Activated T-cell treated with anti-CD3 and anti-CD28 coated beads for 4 hours (primary cell): ENCODE results near the gene RFESD.
"Not testable (repeated sequence)": the region's sequence is repeated elsewhere in the genome, so short reads cannot be mapped to it uniquely, and the experiment has no call there.

Experiments used
- DNase-seq: peaks from one replicate; pipeline ENCODE4 v3.0.0-alpha.2; 2020

Gene RFESD

GRCh38 chr5:95667678-95668077, 21.1 kb downstream of the RFESD start:
- no peak for DNase-seq

DNA sequence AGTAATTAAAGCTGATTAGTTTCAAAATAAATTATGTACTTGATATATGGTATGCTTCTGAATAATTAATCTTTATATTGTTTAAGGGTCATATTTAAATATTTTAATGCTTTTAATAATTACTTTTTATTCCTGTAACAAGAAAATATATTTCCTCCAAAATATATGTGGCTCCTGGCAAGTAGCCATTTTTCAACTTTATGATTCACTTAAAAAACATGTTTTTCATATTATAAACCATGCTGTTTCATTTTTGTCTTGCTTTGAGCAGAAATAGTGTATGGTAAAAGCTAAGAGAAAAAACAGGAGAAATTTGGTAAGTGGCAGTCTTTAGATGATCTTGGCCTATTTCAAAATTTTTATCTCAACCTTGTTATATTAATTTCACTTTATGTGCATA, 21.6 kb downstream of the RFESD start:
- DNase-seq, result no peak

DNA sequence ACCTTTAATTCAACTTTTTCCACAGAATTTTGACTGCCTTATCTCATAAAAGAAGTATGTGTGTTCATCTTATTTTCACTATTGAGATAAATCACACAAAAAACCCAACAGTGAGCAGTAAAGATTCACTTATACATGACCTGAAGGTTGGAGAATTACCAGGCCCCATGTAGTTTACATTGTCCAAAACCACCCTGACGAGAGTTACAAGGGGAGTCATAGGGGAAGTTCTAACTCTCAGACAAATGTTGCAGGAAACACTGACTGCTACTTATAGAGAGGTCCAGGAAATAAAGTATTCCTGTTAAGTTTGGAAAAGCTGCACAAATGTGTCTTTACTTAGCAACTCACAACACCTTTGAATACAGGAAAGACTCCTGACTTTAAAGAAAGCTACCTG, 22.2 kb downstream of the RFESD start:
- DNase-seq, result no peak

- DNase-seq, result no peak
Measured at GRCh38 chr5:95669540-95669939, 23.0 kb downstream of the RFESD start.

DNA sequence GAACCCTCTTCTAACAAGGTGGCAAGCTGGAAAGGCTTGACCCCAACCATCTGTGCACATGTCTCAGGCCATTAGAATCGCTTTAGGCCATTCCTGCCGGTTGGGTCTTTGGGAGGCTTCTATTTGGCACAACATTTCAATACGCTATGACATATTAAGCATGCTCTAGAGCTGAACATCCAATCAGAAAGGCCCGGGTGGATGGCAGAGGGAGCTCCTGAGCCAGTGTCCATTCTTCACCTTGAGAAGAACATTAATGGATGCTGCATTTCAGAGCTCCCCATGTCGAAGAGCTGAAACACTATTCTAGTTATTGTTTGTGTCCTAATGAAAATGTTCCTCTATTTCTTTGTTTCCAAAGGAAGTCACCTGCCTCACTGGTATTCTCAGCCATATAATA, 23.4 kb downstream of the RFESD start:
- DNase-seq, result no peak

DNA sequence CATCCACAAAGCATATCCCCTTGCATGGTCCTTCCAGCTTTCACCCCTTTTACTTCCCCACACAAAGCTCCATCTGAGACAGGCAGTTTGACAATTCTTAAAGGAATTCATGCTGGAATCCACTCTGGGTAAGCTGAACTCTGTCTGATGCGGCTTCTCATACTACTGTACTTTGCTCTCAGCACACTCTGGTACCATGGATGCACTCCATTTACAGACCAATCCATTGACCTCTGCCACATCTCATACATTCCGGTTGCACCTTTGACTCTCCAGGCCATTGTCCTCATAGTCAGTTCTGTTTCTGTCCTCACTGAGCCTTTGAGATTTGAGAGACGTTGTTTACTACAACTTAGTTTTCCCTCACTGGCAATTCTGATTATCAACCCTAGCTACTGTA, 24.0 kb downstream of the RFESD start:
- DNase-seq, result no peak

- no peak for DNase-seq
Measured at GRCh38 chr5:95671826-95672225, 25.2 kb downstream of the RFESD start.

DNA sequence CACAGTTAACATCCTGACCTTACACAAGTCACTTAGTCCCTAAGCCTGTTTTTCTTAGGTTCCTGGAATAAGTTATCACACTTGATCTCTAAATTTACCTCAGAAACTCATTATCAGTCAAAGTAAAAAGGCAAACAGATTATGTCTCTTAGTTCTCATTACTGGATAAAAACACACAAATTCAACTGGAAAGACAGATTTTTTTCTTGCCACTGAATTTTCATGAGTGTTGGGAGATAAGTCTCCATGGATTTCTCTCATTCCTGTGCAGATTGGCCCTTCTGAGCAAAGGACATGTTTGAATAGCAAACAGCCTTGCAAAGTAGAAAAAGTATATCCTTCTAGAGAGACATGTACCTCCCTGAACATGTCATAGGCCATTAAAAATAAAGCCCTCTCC, 26.1 kb downstream of the RFESD start:
- no peak for DNase-seq

GRCh38 chr5:95673081-95673480, 26.5 kb downstream of the RFESD start:
- no peak for DNase-seq

DNA sequence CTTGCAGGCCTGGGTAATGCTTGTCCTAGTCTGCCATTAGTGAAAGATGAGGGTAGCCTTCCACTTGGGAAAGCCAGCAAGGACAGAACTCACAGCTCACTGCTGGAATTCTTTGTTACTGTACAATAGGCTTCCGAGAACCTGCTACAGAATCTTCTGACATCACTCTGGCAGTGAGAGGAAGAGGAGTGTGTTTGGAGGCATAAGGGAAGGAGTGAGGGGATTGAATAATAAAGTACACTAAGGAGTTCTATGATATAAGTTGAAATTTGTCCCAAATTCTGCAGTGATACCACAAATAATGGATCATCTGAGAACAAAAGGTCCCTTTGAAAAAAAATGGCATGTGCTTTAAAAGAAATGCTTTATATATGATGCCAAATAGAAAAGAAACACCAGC, 36.3 kb downstream of the RFESD start, which contains the start of gene SPATA9:
Gene SPATA9, minus strand, starts transcription at position 101 of the 400 bp plus-strand sequence. CDS start 137 bp downstream, outside the sequence.
- no peak for DNase-seq

DNA sequence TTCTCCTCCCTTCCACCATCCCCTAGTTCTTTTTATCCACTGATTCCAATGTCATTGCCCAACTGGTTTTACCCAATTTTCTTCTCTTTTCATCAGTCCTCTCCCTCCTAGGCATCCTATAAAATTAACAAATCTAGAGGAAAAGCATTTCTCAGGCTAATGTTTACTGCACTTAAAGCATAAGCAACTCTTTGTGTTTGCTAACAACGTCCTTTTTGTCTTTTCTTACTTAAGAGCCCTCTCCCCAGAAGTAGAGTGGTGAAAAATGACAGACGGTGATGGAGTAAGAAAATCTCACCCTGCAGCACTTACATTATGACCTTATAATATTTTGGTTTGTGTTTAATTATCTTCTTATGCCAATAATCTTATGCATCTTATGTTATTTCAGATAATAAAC, 37.8 kb downstream of the RFESD start:
- DNase-seq, result no peak

GRCh38 chr5:95686651-95687050, 40.1 kb downstream of the RFESD start:
- no peak for DNase-seq

DNA sequence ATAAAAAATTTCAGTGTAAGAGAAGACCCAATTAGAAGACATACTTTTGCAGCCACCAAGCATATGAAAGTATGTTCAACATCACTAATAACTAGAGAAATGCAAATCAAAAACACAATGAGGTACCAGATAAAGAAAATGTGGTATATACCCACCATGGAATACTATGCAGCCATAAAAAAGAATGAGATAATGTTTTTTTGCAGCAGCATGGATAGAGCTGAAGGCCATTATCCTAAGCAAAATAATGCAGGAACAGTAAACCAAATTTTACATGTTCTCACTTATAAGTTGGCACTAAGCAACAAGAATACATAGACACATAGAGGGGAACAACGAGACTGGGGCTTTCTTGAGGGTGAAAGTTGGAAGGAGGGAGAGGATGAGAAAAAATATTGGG, 43.1 kb downstream of the RFESD start:
- DNase-seq, result no peak

DNA sequence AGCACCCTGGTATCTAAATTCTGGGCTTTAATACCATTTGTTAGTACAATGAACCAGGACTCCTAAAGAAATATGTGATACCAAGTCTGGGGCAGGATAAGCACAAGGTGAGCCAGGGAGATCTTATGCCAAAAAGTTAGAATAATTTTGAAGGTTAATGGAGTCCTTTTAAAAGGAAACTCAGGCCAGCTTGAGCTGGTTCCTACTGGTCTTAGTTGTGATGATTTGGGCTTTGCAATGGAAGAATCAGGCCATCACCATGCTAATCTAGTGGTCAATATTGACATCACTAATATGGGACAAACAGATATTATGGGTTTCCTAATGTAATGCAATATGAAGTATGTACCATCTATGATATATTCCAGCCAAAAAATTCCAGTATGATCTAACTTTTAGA, 43.8 kb downstream of the RFESD start:
- no peak for DNase-seq

DNA sequence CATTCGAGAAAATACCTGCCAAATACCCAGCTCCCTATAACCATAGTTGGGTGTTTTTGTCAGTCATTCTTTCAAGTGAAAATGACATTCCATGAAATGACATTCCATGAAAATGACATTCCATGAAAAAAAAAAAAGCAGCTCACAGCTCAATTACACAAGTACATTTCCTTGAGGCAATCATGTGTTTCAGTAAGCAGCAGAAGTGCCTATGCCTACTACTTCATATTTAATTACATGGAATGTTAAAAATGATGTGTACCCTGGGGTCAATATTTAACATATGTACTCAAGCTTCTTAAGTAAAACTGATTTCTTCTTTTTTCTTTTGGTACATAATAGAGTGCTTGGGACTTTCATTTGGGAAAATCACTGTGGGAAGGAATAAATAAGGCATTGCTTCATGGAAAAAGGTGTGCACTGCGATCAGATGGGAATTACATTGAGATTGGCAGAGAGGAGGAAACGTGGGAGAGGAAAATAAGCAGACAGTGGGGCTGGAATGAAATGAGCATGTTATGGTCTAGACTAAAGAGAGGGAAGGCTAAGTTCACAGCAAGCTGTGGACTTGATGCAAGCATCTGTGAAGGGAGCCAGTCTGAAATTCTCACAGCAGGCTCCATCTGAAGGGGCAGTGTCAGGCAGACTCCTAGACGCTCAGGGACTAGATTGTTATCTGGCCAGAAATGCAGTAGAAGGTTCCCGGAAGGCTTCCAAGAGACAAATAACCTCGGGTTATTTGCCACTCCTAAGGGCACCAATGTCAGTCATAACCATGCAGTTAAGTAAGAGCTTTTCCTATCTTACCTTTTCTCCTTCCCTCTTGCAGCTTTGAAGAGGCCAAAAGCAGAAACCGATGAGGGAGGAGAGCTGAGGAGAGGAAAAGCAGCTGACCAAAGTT, 51.5 kb downstream of the RFESD start:
- DNase-seq, result no peak

GRCh38 chr5:95699337-95699736, 52.8 kb downstream of the RFESD start:
- DNase-seq, result no peak

- DNase-seq, result no peak
Measured at GRCh38 chr5:95701074-95701473, 54.5 kb downstream of the RFESD start.

DNA sequence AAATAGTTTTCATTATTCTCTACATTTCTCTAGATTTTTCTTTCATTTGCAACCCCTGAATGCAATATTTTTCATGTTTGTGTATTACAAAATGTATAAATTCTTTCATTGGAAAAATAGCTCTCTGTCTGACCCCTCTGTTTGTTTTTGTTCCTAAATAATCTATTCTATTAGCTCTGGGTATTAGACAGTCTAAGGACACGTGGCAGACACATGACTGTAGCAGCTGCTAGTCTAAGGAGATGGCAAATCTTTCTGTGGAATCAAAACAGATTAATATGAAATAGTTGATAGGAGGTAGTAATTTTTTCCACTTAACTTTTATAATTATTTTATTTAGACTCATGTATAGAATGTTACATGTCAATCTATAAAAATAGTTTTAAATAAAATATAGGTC, 57.6 kb downstream of the RFESD start:
- DNase-seq, result no peak

DNA sequence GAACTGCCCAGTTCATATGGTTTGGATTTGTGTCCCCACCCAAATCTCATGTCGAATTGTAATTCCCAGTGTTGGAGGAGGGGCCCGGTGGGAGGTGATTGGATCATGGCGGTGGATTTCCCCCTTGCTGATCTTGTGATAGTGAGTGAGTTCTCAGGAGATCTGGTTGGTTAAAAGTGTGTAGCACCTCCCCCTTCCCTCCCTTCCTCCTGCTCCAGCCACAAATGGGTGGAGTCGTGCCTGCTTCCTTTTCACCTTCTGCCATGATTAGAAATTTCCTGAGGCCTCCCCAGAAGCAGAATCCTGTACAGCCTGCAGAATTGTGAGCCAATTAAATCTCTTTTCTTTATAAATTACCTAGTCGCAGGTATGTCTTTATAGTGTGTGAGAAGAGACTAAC, 59.6 kb downstream of the RFESD start:
- DNase-seq, result not testable (repeated sequence)

DNA sequence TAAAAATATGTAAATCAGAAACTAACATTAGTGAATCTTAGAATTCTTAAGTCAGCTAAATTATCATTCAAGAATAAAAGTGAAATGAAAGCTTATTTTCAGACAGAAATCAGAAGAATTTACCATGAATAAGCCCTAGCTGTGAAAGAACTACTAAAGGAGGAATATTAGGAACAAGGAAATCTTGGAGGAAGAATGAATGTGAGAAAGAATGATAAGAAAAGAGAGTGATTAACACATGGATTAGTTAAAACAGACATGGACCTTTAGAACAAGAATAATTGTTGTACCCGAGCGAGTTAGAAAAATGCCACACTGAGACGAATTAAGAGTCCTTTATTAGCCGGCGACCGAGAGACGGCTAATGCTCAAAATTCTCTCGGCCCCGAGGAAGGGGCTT, 60.5 kb downstream of the RFESD start:
- DNase-seq, result no peak
